CD4-positive, alpha-beta T cell treated with Interleukin-10 for 1 hour (primary cell): ENCODE data around the gene CPHXL2.

Experiments
- DNase-seq: peaks from one replicate; pipeline ENCODE4 v3.0.0-alpha.2; 2020

Gene CPHXL2

DNA sequence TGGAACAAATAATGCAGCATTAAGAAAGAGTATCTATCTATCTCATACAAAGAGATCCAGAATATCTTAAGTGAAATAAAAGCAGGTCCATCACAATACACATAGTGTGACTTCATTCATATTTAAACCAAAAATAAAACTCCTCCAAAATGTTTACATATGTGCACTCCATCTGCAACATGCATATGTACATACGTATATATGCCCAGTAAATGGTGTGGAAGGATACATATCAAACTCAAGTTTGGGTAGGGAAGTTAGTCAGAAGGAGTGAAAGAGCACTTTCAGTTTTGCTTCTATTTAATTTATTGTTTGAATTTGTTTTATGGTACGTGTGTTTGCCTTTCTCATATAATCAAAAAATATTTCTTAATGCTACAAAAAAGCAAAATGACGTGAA lies 41.8 kb downstream of the CPHXL2 start:
- no peak for DNase-seq

DNA sequence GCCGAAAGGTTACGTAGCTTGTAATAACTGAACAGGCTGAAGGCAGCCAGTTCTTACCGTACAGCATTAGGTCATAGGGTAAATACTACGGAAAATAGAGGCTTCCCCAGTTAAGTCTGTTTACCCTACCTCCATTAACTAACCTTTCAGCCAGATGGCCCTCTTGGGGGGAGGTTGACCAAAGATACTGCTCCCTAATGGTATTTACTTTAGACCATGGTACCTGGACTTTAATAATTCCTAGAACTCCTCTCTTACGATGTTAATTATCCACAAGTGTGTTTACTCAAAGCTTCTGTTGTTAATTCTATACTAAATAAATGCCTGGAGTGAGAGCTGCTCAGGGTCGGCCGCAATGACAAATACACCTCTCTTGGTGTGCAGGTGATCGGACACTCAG lies 44.0 kb downstream of the CPHXL2 start:
- DNase-seq, result no peak

DNA sequence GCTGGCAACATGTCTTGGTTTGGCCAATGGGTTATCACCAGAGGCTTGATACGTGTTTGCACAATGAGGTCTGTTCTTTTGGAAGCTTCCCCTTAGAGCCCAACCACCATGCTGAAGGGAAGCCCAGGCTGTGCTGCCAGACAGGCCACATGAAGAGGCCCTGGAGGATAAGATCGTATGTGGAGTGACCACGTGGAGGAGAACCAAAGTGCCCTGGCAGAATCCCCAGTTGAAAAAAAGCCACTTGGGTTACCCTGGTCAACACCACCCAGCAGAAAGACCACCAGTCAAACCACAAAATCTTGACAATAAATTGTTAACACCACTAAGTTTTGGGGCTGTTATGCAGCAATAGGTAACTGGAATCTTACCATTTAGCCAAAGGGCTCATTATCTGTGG lies 46.8 kb downstream of the CPHXL2 start:
- no peak for DNase-seq

DNA sequence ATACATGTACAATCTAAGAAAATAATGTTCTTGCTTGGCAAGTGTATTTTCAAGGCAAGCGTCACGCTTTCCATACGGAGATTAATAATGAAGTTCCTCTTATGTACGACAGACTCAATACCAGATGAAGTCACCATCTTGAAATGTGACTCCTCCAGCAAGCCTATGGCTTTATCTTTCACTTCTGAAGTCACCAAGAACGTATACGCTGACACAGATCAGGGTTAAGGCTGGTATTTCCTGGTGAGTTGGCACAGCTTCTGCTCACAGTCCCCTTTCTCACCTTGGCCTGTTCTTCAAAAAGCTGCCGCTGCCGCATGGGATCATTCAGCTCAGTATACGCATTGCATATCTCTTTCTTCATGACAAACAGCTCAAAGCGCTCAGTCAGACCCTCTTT lies 47.7 kb downstream of the CPHXL2 start:
- no peak for DNase-seq

DNA sequence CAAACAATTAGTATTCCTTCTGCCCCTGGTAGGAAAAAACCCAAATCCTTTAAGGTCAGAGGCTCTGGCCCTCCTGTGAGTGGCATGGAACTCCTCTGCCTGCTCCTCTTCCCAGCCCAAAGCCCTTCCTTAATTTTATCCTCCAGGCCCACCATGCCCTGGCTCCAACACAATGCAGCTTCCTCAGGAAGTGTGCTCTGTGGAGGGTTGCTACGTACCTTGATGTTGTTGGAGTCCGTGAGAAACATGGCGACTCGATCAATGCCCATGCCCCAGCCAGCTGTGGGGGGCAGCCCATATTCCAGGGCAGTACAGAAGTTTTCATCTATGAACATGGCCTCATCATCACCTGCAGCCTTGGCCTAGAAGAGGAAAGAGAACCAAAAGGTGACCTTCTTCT lies 48.5 kb downstream of the CPHXL2 start:
- DNase-seq, result no peak

DNA sequence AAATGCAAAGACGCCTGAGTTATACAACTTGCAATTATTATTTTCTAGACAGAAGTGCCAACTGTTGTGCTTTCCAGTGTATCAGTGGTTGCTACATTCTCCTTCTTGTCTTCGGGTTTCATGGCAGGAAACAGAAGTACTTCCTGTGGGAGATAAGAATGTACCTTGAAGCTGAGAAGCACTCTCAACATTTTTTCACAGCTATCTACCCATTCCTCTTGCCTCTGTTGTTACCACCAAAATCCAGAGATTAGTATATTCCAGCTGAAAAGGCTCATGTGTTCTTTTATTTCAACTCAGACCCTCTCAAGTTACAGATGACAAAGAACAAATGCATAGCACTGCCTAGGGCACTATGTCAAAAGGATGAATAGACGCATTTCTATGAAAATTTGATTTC lies 49.0 kb downstream of the CPHXL2 start:
- peak; percentile 40 for DNase-seq

DNA sequence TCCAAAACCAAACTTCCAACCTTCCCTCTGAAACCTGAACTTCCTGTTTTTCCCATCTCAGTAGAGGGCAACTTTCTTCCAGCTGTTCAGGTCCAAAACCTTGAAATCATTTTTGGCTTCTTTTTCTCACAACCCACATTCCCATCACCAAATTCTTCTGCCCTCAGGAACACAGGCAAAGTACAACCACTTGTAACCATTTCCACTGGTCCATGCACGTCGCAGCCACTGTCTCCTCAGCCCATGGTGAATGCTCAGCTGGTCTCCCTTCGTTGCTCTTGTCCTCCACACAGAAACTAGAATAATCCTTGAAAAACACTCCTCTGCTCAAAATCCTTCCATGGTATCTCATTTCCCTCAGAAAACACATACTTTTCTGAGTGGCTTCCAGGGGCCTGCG lies 50.0 kb downstream of the CPHXL2 start:
- DNase-seq, result no peak

DNA sequence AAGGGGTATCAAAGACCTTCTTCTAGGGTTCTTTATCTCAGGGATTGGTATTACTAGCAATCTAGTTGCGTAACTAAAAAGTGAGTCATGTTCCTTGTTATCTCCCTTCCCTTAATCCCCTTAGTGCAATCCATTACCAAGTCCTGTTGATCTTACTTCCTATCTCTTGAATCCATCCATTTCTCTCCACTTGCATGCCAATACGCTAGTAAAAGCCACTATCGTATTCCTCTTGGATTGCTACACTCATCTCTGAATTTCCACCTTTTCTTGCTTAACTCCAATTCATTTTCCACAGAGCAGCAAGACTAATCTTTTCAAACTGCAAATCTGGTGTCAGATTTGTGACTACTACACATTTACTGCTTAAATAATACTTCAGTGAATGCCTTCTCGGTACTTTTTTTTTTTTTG lies 51.9 kb downstream of the CPHXL2 start:
- no peak for DNase-seq

DNA sequence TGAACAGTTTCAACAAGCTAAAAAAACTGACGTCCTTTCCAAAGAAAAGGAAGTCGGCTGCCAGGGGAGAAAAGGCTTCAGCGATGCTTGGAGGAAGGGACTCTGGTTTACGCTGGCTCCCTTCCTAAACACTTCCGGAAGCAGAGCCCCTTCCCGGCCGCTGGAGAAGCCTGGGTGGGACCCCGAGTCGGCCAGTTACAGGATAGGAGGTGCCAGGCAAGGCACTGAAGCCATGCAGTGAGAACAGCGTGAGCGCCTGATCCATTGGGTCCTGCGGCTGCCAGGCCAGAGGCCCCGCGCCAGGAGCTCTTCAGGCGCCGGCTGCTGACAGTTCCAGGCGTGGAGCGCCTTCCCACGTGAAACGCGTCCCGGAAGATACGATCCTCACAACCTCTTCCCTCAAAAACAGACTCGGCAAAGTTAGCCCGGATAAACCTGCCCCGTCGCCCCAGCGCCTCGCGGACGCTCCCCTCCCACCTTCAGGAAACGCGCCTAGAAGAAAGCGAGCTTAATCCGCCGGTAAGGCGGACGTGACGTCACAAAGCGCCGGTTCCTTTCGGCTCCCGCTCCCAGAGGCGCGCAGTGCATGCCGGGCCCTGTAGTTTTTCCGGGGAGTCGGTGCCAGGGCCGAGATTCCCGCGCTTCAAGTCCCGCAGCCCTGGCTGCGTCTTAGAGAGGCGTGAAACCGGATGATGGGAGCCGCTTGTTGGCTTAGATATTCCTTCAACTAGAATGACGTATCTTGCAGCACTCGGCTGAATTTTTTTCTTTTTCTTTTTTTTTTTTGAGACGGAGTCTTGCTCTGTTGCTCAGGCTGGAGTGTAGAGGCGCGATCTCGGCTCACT lies 53.8 kb downstream of the CPHXL2 start, which contains the start of gene ADAT1:
TSS of gene ADAT1 (minus strand) at position 521 of the 845 bp plus-strand sequence. CDS start 2,482 bp downstream, outside the sequence.
- peak; percentile 98 for DNase-seq

DNA sequence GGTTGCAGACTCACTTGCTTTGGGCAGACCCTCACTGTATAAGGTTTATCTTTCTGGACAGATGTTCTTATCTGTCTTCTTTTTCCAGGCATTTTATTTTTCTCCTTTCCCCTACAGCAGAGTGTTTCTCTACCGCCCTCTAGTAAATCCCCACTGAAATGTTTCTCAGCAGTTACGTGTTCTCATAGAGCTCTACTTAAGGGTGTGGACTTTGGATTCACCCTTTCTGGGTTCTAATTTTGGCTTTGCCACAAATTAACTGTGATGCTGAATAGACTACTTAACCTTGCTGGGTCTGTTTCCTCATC lies 55.7 kb downstream of the CPHXL2 start:
- peak; percentile 59 for DNase-seq

DNA sequence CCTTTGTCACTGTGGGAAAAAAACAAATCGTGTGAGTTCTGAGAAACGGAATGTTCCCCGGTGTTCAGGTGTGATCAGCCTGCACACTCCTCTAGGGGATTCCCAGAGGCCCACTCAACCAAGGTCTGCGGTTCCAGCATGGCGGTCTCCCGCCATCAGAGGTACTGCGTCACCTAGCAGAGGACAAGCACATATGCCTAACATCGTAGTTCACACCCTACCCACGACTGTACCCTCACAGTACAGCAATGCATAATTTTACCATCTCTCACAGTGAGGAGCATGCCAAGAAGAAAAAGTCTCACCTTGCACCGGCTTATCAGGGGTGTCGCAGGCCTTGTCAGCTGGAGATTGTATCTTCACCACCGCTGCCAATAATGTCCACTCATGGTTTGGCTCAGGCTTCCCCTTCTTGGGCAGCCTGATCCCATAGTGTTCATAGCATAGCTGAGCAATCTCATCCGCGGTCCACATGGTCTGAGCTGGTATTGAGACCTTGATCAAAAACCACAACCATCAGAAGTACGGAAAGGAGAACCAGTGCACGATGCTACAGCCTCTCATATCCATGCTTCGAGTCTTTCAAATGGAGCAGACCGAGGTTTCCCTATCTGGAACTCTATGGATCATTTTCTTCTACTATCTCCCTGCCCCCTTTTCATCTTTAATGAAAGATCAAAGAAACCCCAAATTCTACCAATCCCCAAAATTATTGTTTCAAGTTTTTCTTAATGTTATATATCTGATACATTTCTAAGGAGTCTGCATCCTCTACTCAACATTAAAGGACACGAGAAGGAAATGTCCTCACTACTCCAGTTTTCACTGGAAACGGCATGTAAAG lies 56.3 kb downstream of the CPHXL2 start:
- DNase-seq, result peak; percentile 83

DNA sequence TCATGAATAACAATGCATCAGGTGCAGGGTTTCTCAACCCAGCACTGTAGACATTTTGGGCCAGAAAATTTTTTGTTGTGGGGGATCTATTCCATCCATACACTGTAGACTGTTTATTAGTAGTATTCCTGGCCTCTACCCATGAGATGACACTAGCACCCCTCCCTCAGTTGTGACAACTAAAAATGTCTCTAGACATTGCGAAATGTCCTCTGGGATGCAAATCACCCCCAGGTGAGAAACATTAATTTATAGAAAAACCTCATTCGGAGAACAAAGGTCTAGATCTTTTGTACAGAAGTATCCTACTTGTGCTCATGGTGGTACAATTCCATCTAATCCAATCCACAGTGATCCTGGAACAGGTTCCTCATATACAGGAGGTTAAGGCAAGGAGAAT lies 58.0 kb downstream of the CPHXL2 start:
- no peak for DNase-seq

DNA sequence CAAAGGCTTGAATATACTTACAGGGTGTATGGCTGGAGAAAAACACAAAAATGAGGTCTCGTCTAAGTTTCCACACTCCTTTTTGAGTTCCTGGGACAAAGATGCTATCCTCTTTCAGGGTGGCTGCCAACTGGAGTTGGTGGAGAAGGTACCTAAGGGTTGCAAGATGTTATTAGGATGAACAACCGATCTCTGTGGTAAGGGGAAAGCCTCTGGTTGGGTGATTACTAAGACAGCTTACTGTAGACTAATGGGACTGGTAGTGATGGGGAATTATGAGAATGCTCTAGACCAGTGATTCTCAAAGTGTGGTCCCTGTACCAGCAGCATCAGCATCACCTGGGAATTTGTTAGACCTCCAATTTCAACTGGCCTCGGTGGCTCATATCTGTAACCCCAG lies 59.7 kb downstream of the CPHXL2 start:
- no peak for DNase-seq

DNA sequence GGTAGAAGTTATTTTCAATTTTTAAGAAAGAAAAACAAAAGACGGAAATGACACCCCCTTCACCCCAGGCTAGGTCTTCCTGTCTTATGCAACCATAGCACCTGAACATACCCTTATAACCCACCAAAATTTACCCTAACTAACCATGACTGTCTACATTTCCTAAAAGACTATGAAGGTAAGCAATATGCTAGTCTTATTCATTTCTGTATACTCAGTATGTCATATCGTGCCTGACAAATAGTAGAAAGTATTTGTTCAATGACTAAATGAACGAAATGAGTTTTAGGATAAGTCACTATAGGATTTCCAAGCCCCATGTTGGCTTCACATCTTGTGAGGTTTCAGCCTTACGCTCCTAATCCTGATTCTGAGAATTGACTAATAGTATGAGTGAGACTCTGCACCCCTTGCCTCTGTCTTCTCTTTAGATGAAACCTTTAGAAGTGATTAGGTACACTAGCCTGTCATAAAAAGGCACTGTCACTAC lies 60.2 kb downstream of the CPHXL2 start:
- peak; percentile 58 for DNase-seq

DNA sequence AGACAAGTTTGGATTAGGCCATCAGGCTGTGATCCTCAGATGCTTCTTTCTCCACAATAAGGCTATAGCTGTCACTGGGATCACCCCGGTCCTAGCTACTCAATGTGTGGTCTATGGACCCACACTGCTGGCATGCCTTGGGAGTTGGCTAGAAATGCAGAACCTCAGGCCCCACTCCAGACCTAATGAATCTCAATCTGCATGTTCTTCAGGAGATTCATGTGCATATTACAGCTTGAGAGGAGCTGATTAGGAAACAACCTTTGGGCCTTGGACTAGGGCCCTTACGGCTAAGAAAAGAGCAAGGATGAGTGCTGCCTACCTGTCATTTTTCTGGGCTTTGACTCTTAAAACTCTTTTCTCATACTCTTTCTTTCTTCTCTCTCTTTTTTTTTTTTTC lies 61.2 kb downstream of the CPHXL2 start:
- DNase-seq, result no peak

DNA sequence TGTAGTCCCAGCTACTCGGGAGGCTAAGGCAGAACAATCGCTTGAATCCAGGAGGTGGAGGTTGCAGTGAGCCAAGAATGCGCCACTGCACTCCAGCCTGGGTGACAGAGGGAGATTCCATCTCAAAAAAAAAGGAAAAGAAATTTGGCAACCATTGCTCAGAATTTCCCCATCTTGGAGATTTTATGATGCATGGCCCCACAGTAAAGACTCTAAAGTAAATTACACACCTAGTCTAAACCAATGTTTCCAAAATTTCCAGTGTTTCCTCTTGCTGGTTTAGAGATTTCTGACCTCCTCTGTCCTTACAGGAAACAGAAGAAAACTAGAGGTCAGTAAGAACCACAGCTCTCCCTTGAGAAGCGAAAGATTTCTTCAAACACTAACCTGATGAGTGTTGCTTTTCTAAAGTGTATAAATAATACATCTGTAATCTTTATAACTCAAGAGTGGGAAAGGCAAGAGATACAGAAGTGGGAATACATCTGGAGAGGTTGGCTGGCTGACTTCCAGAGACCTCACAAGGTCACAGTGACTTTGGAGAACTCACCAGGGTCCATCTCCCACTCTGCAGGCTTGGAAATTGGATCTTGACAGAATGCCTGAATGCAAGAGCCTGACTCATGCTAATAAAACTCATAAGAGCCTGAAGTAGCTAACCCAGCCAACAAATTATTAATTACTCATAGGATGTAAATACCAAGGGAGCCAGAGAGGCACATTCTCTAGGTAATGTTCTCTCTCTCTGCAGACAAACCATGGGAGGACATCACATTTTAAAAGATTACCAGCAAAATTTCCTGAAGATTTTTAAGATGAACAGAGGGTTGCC lies 62.5 kb downstream of the CPHXL2 start:
- no peak for DNase-seq
